GM10847 (cell line): ENCODE measurements around the gene MRPL22.

Experiments used
- POLR2A ChIP-seq: IDR thresholded peaks from 2 replicates; pipeline ENCODE4 v1.6.1; 2011; ENCODE audit not compliant: insufficient read length; ENCODE audit errors: extremely low read depth

Gene MRPL22

DNA sequence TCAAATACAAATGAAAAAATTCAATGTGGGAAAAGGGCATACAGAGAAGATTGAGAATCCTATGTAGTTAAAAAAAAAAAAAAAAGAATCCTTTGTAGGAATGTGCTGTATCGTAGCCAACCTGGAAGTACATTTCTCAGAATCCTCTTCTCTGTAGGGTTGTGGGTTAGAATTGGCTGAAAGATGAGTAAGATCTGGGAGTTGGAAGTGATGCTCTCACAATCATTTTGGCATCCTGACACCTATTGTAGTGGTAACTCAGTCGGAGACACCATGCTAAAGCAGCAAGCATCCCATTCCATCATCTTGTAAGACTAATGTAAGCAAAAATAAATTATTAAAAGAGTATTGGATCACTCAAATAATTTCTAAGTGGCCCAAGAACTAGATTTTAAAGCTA is 30.6 kb downstream of the MRPL22 start:
- no peak for TF ChIP-seq POLR2A

DNA sequence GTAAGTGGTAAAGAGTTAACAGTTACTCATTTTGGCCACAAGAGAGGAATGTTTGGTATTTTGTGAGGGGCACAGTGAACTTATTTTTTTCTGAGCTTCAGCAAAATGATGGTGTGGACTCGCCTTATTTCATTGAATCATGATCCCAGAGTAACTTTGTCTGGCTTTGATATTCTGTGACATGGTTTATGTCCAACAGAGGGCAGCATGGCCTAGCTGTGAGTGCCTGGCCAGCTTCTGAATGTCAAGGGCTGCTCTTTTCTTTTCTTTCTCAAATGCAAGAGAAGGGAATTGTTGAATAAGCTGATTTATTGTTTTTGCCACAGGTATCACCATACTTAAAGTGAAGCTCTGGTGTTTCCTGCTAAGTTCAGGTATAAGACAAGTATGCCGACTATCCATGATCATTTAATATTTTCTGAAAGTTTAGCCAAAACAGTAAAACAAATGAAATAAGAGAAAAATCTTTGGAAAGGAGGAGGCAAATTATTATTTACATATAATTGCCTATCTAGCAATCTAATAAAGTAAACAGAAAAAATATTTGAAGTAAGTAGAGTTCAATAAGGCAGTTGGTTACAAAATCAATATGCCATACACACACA is 31.7 kb downstream of the MRPL22 start:
- no peak for TF ChIP-seq POLR2A

DNA sequence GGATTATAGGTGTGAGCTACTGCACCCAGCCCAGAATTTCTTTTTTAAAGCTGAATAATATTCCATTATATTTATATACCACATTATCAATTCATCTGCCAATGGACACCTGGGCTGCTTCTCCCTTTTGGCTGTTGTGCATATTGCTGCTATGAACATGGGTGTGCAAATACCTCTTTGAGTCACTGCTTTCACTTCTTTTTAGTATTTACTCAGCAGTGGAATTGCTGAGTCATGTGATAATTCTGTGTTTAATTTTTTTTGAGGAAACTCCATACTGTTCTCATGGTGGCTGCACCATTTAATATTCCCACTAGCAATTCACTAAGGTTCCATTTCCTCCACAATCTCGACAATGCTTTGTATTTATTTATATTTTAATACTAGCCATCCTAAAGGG is 36.5 kb downstream of the MRPL22 start:
- no peak for TF ChIP-seq POLR2A

DNA sequence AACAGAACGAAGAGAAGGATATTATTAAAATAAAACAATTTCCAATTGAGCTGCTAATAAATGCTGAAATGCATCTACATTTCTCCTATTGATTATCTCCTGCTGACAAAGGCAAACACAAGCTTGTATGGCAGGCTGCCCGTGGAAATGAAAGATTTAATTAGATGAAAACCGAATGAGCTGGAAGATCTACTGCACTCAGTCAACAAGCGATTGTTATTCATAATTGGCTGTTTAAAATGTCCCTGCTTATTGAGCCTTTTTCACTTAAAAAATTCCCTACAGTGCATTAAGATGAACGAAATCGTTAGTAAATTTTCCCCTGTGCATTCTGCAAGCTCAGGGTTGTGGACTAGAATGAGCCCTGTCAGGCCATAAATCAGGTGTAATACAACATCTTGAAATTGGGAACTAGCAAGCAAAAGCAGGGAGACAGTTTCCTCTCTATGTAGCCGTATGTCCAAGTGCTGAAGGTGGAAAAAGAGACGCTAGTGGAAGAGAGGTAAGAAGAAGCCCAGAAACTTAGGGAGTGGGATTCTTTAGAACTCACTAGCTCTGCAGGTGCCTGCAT is 44.2 kb downstream of the MRPL22 start:
- TF ChIP-seq POLR2A, result no peak

DNA sequence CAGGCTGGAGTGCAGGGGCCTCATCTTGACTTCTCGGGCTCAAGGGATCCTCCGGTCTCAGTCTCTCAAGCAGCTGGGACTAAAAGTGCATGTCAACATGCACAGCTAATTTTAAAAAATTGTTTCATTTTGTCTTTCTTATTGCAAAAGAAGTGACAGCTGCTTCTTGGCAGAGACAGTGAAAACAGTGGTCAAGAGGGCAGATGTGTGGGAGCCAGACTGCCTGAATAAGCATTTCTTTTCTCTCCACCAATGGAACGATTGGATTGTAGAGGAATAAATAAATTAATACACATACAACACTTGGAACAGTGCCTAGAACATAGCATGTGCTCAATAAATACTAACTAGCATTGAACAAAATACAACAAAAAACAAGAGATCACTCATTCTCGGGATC is 45.3 kb downstream of the MRPL22 start:
- TF ChIP-seq POLR2A, result no peak

GRCh38 chr5:154989626-154990025 is 48.8 kb downstream of the MRPL22 start:
- TF ChIP-seq POLR2A, result no peak

- no peak for TF ChIP-seq POLR2A
Measured at GRCh38 chr5:154993461-154993860, 52.6 kb downstream of the MRPL22 start.

DNA sequence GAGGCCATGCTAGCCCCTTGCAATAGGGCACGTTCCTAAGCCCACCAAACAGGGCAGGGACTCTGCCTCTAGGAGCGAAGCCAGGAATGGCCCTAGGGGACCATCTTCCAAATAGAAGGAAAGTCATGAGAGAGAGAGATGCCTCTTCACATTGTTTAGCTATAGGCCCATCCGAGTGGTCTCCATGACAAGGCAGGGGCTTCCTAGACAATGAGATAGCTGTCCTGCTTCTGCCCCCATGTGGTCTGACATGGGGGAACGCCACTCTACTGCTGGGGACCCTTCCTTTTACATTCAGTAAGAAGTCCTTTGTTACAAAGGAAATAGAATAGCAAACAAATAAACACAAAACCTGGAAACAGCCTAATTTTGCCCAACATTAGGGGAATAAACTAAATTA is 54.8 kb downstream of the MRPL22 start:
- no peak for TF ChIP-seq POLR2A

GRCh38 chr5:154997746-154998145 is 56.9 kb downstream of the MRPL22 start:
- TF ChIP-seq POLR2A, result no peak

- TF ChIP-seq POLR2A, result no peak
Measured at GRCh38 chr5:154999865-155000264, 59.0 kb downstream of the MRPL22 start.

DNA sequence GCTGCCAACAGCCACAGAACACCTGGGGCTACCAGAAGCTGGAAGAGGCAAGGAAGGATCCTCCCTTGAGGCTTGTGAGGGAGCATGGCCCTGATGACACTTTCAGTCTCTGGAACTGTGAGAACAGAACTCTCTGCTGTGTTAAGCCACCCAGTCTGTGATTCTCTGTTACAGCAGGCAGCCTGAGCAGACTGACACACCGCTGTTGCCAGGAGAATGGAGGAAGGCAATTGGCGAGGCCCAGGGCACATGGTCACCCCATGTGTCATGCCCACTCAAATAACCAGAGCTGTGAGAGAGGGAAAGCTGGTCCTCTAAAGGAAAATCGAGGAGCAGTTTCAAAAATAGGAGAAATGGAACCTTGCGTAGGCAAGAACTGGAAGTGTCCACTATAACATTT is 60.6 kb downstream of the MRPL22 start:
- TF ChIP-seq POLR2A, result no peak

DNA sequence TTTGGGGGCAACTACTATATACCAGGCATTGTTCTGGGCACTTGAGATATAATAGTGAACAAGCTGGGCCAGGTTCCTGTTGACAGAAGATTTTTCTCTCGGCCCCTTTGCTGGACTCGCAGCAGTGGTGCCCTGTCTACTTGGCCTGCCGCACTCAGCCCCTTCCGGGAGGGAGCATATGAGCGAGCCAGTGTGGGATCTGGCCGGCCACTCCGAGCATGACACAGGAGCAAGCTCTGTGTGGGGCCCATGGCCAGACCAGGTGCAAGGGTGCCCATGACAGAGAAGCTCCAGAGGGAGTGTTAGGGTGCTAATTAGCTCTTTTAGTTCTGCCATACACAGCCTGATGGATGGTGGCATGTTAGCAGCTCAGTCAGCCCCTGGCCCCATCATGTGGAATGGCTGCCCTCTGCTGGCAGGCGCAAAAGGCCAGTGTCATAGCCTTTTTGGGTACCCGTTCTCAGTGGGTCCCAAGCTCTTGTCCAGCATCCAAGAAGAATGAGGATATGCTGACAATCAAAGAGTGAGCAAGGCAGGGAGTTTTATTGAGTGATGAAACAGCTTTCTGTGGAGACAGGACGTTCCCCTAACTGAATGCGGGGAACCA is 63.4 kb downstream of the MRPL22 start:
- TF ChIP-seq POLR2A, result no peak

- no peak for TF ChIP-seq POLR2A
Measured at GRCh38 chr5:155008669-155009068, 67.8 kb downstream of the MRPL22 start.

DNA sequence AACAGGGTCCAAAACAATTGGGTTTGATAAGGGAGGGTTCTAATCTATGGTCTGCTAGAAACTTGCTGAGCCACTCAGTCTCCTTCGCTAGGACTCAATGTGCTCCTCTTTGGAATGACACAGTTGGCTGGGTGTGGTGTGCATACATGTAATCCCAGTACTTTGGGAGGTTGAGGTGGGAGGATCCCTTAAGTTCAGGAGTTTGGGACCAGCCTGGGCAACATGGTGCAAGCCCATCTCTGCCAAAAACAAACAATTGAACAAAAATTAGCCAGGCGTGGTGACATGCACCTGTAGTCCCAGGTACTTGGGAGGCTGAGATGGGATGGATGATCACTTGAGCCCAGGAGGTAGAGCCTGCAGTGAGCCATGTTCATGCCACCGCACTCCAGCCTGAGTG is 70.0 kb downstream of the MRPL22 start:
- no peak for TF ChIP-seq POLR2A

DNA sequence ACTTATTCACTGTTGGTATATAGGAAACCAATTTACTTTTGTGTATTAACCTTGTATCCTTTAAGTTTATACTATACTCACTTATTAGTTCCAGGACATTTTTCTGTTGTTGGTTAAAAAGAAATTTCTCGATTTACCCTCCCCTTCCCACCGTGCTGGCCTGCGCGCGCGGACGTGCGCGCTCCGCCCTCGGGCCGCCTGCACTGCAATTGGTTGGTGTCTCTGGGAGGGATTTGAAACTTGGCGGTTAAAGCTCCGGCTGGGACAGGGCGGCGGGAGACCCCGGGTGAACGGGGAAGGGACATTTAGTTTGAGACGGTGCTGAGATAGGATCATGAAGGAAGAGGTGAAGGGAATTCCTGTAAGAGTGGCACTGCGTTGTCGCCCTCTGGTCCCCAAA is 72.7 kb downstream of the MRPL22 start, which contains the start of gene KIF4B:
Gene KIF4B, plus strand, starts transcription at position 230 of the 400 bp plus-strand sequence. Its CDS starts 105 bp downstream, at position 335.
- TF ChIP-seq POLR2A, result no peak

DNA sequence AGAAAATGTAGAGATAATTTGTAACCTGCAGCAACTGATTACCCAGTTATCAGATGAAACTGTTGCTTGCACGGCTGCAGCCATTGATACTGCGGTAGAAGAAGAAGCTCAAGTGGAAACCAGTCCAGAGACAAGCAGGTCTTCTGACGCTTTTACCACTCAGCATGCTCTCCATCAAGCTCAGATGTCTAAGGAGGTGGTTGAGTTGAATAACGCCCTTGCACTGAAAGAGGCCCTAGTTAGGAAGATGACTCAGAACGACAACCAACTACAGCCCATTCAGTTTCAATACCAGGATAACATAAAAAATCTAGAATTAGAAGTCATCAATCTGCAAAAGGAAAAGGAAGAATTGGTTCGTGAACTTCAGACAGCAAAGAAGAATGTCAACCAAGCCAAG is 74.4 kb downstream of the MRPL22 start:
- TF ChIP-seq POLR2A, result no peak

DNA sequence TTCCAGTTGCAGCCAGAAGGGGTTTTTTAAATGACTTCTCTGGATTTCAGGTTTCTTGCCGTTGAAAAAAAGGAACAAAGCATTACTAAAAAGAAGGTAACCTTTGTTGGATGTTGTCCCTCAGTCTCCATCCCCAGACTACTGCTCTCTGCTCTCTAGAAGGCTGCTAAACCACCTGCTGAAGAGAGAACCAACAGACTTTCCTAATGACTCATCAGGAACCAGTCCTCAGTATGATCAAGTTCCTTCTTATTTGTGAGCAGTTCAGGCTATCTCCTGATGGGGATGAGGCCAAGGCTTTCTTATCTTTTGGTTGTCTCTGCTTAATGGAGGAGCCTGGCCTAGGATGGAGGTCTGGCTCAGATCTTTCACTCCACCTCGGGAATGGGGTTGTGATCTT is 76.7 kb downstream of the MRPL22 start:
- no peak for TF ChIP-seq POLR2A
